ENCODE measurements around the gene CLPTM1L.
"Not testable (repeated sequence)": the region's sequence is repeated elsewhere in the genome, so short reads cannot be mapped to it uniquely, and the experiment has no call there.

The CLPTM1L gene

GRCh38 chr5:1338506-1339070, 6.3 kb downstream of the CLPTM1L start:
- no peak for DNase-seq

- no peak for DNase-seq
These were observed 6.8 kb downstream of the CLPTM1L start for GRCh38 chr5:1338196-1338490.

GRCh38 chr5:1337489-1338195, 7.3 kb downstream of the CLPTM1L start:
- DNase-seq, result no peak

- no peak for DNase-seq
These were observed 8.0 kb downstream of the CLPTM1L start for GRCh38 chr5:1336749-1337488.

- no peak for DNase-seq
These were observed 8.8 kb downstream of the CLPTM1L start for GRCh38 chr5:1336106-1336561.

- DNase-seq, result no peak
These were observed 9.3 kb downstream of the CLPTM1L start for GRCh38 chr5:1335540-1336095.

- DNase-seq, result no peak
These were observed 9.9 kb downstream of the CLPTM1L start for GRCh38 chr5:1334831-1335539.

- no peak for DNase-seq
These were observed 10.9 kb downstream of the CLPTM1L start for GRCh38 chr5:1333986-1334385.

- DNase-seq, result not testable (repeated sequence)
These were observed 11.6 kb downstream of the CLPTM1L start for GRCh38 chr5:1333286-1333685.

GRCh38 chr5:1332461-1333001, 12.4 kb downstream of the CLPTM1L start:
- DNase-seq, result no peak

- DNase-seq, result no peak
These were observed 13.0 kb downstream of the CLPTM1L start for GRCh38 chr5:1331861-1332405.

GRCh38 chr5:1330847-1331831, 13.8 kb downstream of the CLPTM1L start:
- DNase-seq, result no peak

GRCh38 chr5:1330146-1330846, 14.6 kb downstream of the CLPTM1L start:
- DNase-seq, result no peak

- no peak for DNase-seq
These were observed 15.8 kb downstream of the CLPTM1L start for GRCh38 chr5:1329111-1329579.

GRCh38 chr5:1328237-1329110, 16.4 kb downstream of the CLPTM1L start:
- not testable (repeated sequence) for DNase-seq

- DNase-seq, result not testable (repeated sequence)
These were observed 17.8 kb downstream of the CLPTM1L start for GRCh38 chr5:1326901-1327756.

- not testable (repeated sequence) for DNase-seq
These were observed 18.4 kb downstream of the CLPTM1L start for GRCh38 chr5:1326532-1326875.

GRCh38 chr5:1325870-1326531, 18.9 kb downstream of the CLPTM1L start:
- DNase-seq, result no peak
